ENCODE results near the gene PHYH.

GRCh38 chr10:13306103-13306502 lies 6.2 kb upstream of the PHYH start:
- TF ChIP-seq, protein P1, sequence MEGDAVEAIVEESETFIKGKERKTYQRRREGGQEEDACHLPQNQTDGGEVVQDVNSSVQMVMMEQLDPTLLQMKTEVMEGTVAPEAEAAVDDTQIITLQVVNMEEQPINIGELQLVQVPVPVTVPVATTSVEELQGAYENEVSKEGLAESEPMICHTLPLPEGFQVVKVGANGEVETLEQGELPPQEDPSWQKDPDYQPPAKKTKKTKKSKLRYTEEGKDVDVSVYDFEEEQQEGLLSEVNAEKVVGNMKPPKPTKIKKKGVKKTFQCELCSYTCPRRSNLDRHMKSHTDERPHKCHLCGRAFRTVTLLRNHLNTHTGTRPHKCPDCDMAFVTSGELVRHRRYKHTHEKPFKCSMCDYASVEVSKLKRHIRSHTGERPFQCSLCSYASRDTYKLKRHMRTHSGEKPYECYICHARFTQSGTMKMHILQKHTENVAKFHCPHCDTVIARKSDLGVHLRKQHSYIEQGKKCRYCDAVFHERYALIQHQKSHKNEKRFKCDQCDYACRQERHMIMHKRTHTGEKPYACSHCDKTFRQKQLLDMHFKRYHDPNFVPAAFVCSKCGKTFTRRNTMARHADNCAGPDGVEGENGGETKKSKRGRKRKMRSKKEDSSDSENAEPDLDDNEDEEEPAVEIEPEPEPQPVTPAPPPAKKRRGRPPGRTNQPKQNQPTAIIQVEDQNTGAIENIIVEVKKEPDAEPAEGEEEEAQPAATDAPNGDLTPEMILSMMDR (conservative IDR thresholded peaks at IDR 0.05; ENCODE audit: low read length): no peak
- TF ChIP-seq EZH2phosphoT487 (IDR thresholded peaks at IDR 0.05; ENCODE audit: borderline replicate concordance): no peak
